ENCODE results near the gene RABGAP1L.

DNA sequence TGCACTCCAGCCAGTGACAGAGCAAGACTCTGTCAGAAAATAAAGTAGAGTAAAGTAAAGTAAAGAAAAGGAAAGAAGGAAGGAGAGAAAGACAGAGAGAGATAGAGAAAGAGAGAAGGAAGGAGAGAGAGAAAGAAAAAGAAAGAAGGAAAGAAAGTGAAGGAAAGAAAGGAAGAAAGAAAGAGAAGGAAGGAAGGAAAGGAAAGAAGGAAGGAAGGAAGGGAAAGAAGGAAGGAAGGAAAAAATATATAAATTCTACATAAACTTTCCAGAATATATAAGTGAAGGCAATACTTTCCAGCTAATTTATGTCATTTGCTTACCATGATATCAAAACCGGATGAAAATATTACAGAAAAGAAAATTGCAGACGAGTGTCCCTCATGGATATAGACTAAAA is 216.7 kb downstream of the RABGAP1L start:
- TF ChIP-seq, protein P1, sequence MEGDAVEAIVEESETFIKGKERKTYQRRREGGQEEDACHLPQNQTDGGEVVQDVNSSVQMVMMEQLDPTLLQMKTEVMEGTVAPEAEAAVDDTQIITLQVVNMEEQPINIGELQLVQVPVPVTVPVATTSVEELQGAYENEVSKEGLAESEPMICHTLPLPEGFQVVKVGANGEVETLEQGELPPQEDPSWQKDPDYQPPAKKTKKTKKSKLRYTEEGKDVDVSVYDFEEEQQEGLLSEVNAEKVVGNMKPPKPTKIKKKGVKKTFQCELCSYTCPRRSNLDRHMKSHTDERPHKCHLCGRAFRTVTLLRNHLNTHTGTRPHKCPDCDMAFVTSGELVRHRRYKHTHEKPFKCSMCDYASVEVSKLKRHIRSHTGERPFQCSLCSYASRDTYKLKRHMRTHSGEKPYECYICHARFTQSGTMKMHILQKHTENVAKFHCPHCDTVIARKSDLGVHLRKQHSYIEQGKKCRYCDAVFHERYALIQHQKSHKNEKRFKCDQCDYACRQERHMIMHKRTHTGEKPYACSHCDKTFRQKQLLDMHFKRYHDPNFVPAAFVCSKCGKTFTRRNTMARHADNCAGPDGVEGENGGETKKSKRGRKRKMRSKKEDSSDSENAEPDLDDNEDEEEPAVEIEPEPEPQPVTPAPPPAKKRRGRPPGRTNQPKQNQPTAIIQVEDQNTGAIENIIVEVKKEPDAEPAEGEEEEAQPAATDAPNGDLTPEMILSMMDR (IDR thresholded peaks at IDR 0.05), result no peak
- TF ChIP-seq POLR2A (IDR thresholded peaks at IDR 0.05; ENCODE audit: low read depth), result no peak
- TF ChIP-seq POLR2AphosphoS5 (IDR thresholded peaks at IDR 0.05), result no peak
- TF ChIP-seq EP300 (IDR thresholded peaks at IDR 0.05), result no peak
